Naive B cell (primary cell): Measurements from ENCODE around the gene MLLT6. TPM values are rescaled to one million over a fixed set of nuclear protein-coding genes. Genes with fewer than 3 reads are reported as not detected.

ENCODE experiments used
- ATAC-seq, 2 donors: fragments of 150-1000 bp; cut with Tn5 transposase; 2 replicates each; pipeline ENCODE4 v1.10.0; 2021; ENCODE audit warnings: low read depth in 2 of 2, mild to moderate bottlenecking in 2 of 2, moderate library complexity in 2 of 2
- DNase-seq: peaks from one replicate; pipeline ENCODE4 v3.0.0; 2022
- H3K27ac Mint-ChIP-seq, 6 donors: one replicate each; pipeline ENCODE4 v1.8.0; 2020 to 2022; ENCODE audit warnings: mild to moderate bottlenecking in 6 of 6, mixed read lengths in 6 of 6, moderate library complexity in 5 of 6, inconsistent platforms in 2 of 6
- H3K27me3 Mint-ChIP-seq, 3 donors: one replicate each; pipeline ENCODE4 v1.8.0; 2021 to 2022; ENCODE audit warnings: mixed read lengths in 3 of 3, mild to moderate bottlenecking in 1 of 3
- H3K36me3 Mint-ChIP-seq, 2 donors: one replicate each; pipeline ENCODE4 v1.8.0; 2020 to 2022; ENCODE audit warnings: mixed read lengths in 2 of 2, inconsistent platforms in 1 of 2, mild to moderate bottlenecking in 1 of 2
- H3K4me1 Mint-ChIP-seq, 3 donors: one replicate each; pipeline ENCODE4 v1.8.0; 2020 to 2022; ENCODE audit warnings: mixed read lengths in 3 of 3, inconsistent platforms in 1 of 3, mild to moderate bottlenecking in 1 of 3, moderate library complexity in 1 of 3
- H3K4me3 Mint-ChIP-seq, 8 donors: one replicate each; pipeline ENCODE4 v1.8.0; 2020 to 2022; ENCODE audit warnings: mild to moderate bottlenecking in 8 of 8, mixed read lengths in 8 of 8, moderate library complexity in 8 of 8, inconsistent platforms in 2 of 8
- H3K9me3 Mint-ChIP-seq, 7 donors: one replicate each; pipeline ENCODE4 v1.8.0; 2020 to 2022; ENCODE audit warnings: mixed read lengths in 7 of 7, mild to moderate bottlenecking in 5 of 7, inconsistent platforms in 2 of 7, moderate library complexity in 1 of 7
- polyA plus RNA-seq, 6 donors: library from polyadenylated mRNA; unstranded; fragments of 300-500 nt; fragmentation: Illumina TruSeq; gene quantifications; one replicate each; pipeline ENCODE4 v1.2.3, GENCODE V29; 2021; ENCODE audit warnings: low read depth in 6 of 6

MLLT6 gene
- polyA plus RNA-seq, 6 donors from 2014 or later: 1.7 to 9.0 (median 4.7) TPM

DNA sequence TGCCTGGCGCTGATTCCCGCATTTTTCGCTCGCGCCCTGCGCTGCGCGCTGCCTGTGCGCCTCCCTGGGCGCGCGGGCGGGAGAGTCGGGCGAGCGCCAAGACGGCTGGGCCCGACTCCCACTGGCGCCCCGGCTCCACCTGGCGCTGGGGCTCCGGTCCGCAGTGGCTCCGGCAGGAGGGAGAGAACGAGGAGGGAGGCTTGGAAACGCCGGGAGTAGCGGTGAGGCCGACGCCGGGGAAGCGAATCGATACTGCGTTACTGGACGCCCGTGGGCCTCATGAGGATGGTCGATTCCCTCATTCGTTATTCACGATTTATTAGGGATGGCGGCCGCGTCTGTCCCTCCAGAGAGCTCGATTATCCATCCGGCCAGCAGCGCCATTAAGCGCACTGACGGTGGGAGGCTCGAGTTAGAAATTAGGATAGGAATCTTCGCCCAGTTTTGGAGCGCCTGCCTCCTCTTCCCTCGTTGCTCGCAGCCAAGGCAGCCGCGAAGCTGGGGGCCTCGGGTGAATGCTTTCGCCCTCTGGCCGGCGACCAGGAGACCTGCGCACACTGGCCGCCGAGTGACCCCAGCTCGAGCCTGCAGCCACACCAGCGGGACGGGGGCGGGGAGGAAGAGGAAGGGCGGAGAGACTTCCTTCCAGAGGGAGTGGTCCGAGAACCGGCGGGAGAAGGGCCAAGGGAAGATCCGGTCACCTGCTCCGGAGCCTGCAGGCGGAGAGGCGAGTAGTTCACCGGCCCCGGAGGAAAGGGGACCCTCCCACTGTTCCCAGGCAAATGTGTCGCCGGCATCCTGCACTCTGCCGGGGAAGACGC, 44.4 kb downstream of the MLLT6 start:
- Mint-ChIP-seq H3K4me1 (peaks cover 47 to 63% (median 60%) of the 10 kb centered on the region in 3 donors), H3K27ac (peak overlapping the region in 2 of 6 donors; percentile 61 to 82), H3K36me3 (peaks cover 0 to 15% of the 10 kb centered on the region in 2 donors), H3K4me3 (peak overlapping the region; percentile 58 to 99 (median 88)), H3K27me3 (peaks cover 22 to 46% (median 42%) of the 10 kb centered on the region in 3 donors), H3K9me3 (peaks cover 0 to 4% (median 0%) of the 10 kb centered on the region in 7 donors)
- DNase-seq: no peak
- ATAC-seq: no peak

DNA sequence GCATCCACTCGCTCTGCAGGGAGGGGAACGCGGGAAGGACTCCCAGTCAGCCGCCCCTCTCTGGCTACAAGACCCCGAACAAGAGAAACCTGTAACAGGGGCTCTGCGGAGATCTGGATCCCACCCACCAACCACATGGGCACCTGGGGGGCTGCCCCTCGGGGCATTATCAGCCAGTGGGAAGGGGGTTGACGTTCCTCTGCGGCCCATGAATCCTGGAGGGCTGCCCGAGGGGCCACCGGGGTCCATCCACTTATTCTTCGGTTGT, 44.9 kb downstream of the MLLT6 start:
- peaks cover 22 to 42% (median 41%) of the 10 kb centered on the region in 3 donors for H3K27me3 Mint-ChIP-seq
- H3K4me1 Mint-ChIP-seq: peaks cover 49 to 67% (median 64%) of the 10 kb centered on the region in 3 donors
- peak overlapping the region; percentile 58 to 100 (median 90) for H3K4me3 Mint-ChIP-seq
- peaks cover 0 to 15% of the 10 kb centered on the region in 2 donors for H3K36me3 Mint-ChIP-seq
- ATAC-seq (no peak), DNase-seq (no peak)
- peaks cover 0 to 4% (median 0%) of the 10 kb centered on the region in 7 donors for H3K9me3 Mint-ChIP-seq
- H3K27ac Mint-ChIP-seq: no peak overlapping the region

DNA sequence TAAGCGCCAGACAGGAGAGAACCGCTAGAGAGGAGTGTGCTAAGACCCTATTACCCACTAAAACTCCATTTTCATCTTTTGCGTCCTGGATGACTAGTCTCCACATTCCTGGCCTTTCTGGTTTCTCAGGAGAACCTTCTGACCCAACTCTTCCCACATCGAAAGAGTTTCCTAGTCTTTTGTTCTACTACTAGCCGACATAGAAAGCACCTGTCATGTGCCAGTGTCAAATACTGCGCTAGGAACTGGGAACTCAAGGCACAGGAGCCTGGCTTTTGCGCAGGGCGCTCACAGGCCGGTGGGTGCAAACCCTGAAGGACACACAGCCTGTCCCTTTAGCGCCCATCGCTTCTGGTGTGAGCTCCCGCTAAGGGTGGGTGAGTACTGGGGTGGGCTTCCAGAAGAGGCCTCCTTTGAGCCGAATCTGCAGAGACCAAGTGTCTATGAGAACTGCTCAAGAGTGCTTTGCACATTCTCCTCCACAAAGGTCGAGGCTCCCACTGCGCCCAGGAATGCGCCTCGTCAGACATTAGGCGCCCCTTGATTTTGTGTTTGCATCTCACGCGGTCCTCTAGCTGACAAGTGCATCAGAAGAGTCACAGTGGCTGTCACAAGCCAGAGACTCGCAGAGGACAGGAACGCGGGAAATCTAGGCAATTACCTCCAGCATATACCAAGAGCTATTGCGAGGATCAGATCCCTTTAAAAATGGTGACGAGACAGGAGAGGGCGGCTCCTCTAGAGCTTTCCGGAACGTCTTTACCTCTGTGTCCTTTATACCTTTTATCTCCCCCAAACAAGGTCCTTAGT, 45.4 kb downstream of the MLLT6 start:
- peak overlapping the region; percentile 89 to 100 (median 98) for H3K4me3 Mint-ChIP-seq
- DNase-seq: no peak
- peaks cover 0 to 4% (median 0%) of the 10 kb centered on the region in 7 donors for H3K9me3 Mint-ChIP-seq
- H3K27ac Mint-ChIP-seq: peak overlapping the region in 4 of 6 donors; percentile 76 to 99 (median 96)
- H3K36me3 Mint-ChIP-seq: peaks cover 0 to 15% of the 10 kb centered on the region in 2 donors
- H3K27me3 Mint-ChIP-seq: peaks cover 22 to 42% (median 41%) of the 10 kb centered on the region in 3 donors
- H3K4me1 Mint-ChIP-seq: peaks cover 49 to 67% (median 64%) of the 10 kb centered on the region in 3 donors
- ATAC-seq: no peak

DNA sequence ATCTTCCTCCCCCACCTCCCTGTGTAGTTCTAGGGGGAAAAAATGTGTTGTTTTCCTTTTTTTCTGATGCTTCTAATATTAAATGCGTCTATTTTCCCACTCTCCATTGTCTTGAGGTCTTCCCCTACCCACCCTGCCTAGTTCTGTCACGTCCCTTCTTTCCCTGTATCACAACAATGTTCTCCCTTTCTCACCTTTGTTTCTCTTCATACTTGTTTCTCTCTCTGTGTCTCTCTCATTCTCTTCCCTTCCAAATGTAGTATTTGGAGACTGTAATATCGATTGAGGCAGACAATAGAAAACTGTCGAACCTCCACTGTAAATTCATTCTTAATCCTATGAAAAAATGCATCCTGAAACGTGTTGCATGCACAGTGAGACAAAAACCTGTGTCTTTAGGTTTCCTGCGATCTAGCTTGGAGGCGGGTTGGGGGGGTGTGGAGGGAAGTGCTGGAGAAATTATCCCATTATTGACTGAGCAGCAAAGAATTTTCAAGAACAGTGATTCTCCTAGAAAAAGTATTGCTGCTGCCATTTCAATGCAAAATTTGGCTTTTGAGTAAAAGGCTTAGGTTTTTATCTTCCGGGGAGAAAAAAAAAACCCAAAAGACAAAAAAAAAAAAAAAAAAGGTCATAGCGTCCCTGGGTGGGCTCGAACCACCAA, 46.2 kb downstream of the MLLT6 start:
- peak overlapping the region; percentile 94 to 99 (median 98) for H3K27ac Mint-ChIP-seq
- peaks cover 45 to 68% (median 57%) of the 10 kb centered on the region in 3 donors for H3K4me1 Mint-ChIP-seq
- DNase-seq (no peak), ATAC-seq (no peak)
- peak overlapping the region; percentile 89 to 100 (median 98) for H3K4me3 Mint-ChIP-seq
- peaks cover 21 to 36% (median 35%) of the 10 kb centered on the region in 3 donors for H3K27me3 Mint-ChIP-seq
- peaks cover 4 to 15% of the 10 kb centered on the region in 2 donors for H3K36me3 Mint-ChIP-seq
- H3K9me3 Mint-ChIP-seq: peaks cover 0 to 4% (median 0%) of the 10 kb centered on the region in 7 donors

DNA sequence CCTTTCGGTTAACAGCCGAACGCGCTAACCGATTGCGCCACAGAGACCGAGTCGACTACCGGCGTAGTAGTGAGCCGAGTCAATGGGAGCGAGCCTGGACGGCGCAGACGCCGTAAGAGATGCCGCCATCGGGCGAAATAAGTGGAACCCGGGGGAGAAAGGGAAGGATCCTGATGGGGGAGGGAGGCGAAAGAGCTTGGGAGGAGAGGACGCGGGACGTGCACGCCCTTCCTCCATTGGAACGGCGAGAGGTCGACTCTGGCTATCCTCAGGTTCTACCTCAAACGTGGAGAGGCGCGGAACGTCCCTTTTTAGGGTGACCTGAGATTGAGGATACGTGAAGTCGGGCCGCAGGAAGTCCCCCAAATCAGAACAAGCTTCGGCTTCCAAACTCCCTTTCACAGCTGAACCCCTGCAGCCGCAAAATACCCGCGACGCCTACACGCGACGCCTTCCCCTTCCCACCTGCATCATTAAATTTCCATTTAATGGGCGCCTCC, 46.8 kb downstream of the MLLT6 start:
- Mint-ChIP-seq H3K9me3 (peaks cover 0 to 4% (median 0%) of the 10 kb centered on the region in 7 donors), H3K27me3 (peaks cover 15 to 30% (median 29%) of the 10 kb centered on the region in 3 donors), H3K36me3 (peaks cover 4 to 10% of the 10 kb centered on the region in 2 donors), H3K4me3 (peak overlapping the region; percentile 89 to 100 (median 98)), H3K27ac (peak overlapping the region; percentile 94 to 99 (median 98)), H3K4me1 (peaks cover 39 to 65% (median 52%) of the 10 kb centered on the region in 3 donors)
- DNase-seq (peak; percentile 78), ATAC-seq (peak; percentile 31 to 39)

DNA sequence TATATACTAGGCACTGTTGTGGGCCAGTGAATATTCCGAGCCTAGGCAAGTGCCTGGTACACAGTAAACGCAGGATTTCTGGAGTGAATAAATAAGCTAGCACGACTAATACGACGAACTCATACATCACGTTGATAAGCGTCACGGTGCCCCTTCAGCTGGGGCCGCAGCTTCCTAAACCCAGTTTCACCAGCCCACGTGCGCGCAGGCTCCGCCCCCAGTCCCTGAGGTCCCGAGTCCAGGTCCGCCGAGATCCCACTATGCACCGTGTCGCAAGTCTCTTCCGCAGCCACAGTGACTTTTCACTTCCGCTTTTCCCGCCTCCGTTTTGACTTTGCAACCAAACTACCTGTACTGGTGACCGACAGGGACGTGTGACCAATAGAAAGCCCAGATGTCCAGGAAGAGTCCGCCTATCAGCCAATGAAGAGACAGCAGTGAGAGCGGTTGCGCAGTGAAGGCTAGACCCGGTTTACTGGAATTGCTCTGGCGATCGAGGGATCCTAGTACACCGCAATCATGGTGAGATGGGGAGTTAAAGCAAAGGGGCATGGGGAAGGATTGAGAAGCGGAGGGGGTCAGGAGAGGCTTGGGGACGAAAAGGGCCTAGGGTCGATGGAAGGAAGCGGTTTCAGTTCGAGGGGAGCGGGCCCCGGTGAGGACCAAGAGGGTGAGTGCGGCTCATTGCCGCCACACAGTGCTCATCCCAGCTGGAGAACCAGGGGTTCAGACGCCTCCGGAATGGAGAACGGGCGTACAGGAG, 47.4 kb downstream of the MLLT6 start, which contains the start of gene PSMB3:
PSMB3 (plus strand) TSS at position 434 of the 763 bp plus-strand sequence; CDS start at position 520, 86 bp downstream.
- Mint-ChIP-seq H3K9me3 (peaks cover 0 to 4% (median 0%) of the 10 kb centered on the region in 7 donors), H3K36me3 (peaks cover 4 to 8% of the 10 kb centered on the region in 2 donors), H3K27ac (peak within 1 kb of the TSS; percentile 94 to 99 (median 98)), H3K27me3 (peaks cover 14 to 26% (median 25%) of the 10 kb centered on the region in 3 donors), H3K4me3 (peak within 1 kb of the TSS; percentile 89 to 100 (median 98)), H3K4me1 (peaks cover 37 to 63% (median 49%) of the 10 kb centered on the region in 3 donors)
- ATAC-seq: peak; percentile 82 to 85
- DNase-seq: peak; percentile 97

DNA sequence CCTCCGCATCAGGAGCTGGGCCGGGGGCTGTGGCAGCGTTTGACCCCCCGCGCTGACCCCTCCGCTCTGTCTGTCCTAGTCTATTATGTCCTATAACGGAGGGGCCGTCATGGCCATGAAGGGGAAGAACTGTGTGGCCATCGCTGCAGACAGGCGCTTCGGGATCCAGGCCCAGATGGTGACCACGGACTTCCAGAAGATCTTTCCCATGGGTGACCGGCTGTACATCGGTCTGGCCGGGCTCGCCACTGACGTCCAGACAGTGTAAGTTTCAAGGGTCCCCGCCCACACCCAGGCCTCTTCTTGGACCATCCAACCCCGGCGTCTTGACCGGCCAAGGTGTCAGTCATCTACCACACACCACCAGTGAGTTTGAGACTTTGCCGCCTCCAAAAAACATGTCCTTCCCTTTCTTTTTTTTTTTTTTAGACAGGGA, 48.0 kb downstream of the MLLT6 start:
- Mint-ChIP-seq H3K27ac (peak overlapping the region in 5 of 6 donors; percentile 94 to 99 (median 99)), H3K9me3 (peaks cover 0 to 4% (median 0%) of the 10 kb centered on the region in 7 donors), H3K36me3 (peaks cover 4 to 8% of the 10 kb centered on the region in 2 donors), H3K4me1 (peaks cover 33 to 63% (median 49%) of the 10 kb centered on the region in 3 donors), H3K27me3 (peaks cover 14 to 20% (median 19%) of the 10 kb centered on the region in 3 donors), H3K4me3 (peak overlapping the region; percentile 89 to 100 (median 98))
- no peak for DNase-seq
- no peak for ATAC-seq

DNA sequence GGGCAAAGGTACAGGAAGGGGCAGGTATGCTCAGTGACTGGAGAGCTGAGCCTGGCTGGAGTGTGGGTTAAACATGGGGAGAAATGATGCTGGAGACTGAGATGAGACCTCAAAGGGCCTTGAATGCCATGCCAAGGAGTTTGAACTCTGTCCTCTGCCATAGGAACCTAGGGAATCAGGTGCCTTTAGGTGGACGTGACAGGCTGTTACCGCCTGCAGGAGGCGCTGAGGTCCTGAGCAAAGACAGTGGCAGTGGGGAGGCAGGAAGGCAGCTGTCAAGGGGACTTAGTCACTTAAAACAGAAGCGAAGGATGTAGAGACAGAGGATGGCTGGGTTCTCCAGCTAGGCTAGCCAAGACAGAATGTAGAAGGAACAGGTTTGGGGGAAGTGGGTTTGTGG, 56.5 kb downstream of the MLLT6 start:
- Mint-ChIP-seq H3K27ac (peak overlapping the region in 4 of 6 donors; percentile 47 to 91 (median 66)), H3K4me1 (peaks cover 4 to 14% (median 10%) of the 10 kb centered on the region in 3 donors), H3K9me3 (no peaks in the 10 kb centered on the region), H3K4me3 (no peak overlapping the region), H3K27me3 (no peaks in the 10 kb centered on the region), H3K36me3 (peaks cover 6 to 25% of the 10 kb centered on the region in 2 donors)
- no peak for DNase-seq
- peak in 1 of 2 donors; percentile 34 for ATAC-seq

DNA sequence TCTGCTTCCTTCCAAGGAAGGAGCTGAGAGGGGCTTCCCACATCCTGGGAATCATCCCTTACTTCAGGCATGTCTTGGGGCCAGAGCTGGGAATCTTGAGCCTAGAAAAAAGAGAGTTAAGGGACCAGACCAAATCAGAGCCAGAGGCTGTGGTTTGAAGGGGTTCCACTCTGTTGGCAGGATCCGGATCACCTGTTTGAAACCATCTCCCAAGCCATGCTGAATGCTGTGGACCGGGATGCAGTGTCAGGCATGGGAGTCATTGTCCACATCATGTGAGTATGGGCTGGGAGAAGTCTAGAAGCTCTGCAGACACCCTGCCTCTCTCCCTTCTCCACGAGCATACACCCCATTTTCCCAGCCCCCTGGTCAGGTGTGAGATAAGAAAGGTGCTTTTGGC, 57.2 kb downstream of the MLLT6 start:
- peak overlapping the region in 3 of 6 donors; percentile 44 to 87 (median 76) for H3K27ac Mint-ChIP-seq
- no peak overlapping the region for H3K4me3 Mint-ChIP-seq
- DNase-seq (no peak), ATAC-seq (no peak)
- H3K27me3 Mint-ChIP-seq: no peaks in the 10 kb centered on the region
- peaks cover 7 to 14% (median 10%) of the 10 kb centered on the region in 3 donors for H3K4me1 Mint-ChIP-seq
- H3K36me3 Mint-ChIP-seq: peaks cover 6 to 25% of the 10 kb centered on the region in 2 donors
- no peaks in the 10 kb centered on the region for H3K9me3 Mint-ChIP-seq

DNA sequence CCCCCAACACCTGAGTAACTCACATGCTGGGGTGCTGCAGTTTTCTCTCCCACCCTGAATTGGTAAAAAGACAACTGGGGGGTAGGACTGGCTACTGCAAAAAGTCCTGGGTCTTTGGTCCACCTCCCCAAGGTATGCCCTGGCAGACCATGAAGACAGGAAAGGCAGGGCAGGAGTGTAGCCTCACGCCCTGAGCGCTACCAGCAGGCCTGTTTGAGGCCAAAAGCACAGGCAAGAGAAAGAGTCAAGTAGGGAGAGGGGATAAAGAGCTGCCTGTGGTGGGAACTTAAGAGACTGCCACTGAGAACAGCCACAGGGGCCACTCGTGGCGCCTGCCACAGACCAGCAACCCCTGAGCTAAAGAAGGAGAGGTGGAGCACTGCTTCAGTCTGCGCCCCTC, 61.3 kb downstream of the MLLT6 start:
- no peaks in the 10 kb centered on the region for H3K27me3 Mint-ChIP-seq
- peak overlapping the region in 2 of 6 donors; percentile 72 to 88 for H3K27ac Mint-ChIP-seq
- DNase-seq (no peak), ATAC-seq (no peak)
- no peak overlapping the region for H3K4me3 Mint-ChIP-seq
- peaks cover 6 to 17% (median 10%) of the 10 kb centered on the region in 3 donors for H3K4me1 Mint-ChIP-seq
- peaks cover 8 to 26% of the 10 kb centered on the region in 2 donors for H3K36me3 Mint-ChIP-seq
- no peaks in the 10 kb centered on the region for H3K9me3 Mint-ChIP-seq

DNA sequence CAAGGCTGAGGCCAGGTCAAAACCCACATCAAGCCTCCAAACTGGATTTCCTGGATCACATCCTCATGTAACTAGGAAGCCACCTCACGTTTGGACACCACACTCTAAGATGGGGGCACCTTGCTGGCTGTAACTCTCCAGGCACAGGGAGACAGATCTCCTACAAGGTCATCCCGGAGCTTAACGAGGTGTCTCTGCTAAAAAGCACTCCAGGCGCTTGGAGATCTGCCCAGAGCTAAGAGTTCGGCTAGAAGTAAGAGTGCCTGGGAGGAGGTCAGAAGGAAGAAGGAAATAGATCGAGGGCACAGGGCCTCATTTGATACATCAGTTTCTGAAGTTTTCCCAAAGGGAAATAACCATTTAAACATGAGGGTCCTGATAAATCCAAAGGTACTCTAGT, 63.3 kb downstream of the MLLT6 start:
- no peak for ATAC-seq
- Mint-ChIP-seq H3K9me3 (no peaks in the 10 kb centered on the region), H3K4me1 (peaks cover 4 to 12% (median 6%) of the 10 kb centered on the region in 3 donors), H3K27me3 (no peaks in the 10 kb centered on the region), H3K36me3 (peaks cover 8 to 27% of the 10 kb centered on the region in 2 donors), H3K27ac (no peak overlapping the region), H3K4me3 (no peak overlapping the region)
- no peak for DNase-seq

DNA sequence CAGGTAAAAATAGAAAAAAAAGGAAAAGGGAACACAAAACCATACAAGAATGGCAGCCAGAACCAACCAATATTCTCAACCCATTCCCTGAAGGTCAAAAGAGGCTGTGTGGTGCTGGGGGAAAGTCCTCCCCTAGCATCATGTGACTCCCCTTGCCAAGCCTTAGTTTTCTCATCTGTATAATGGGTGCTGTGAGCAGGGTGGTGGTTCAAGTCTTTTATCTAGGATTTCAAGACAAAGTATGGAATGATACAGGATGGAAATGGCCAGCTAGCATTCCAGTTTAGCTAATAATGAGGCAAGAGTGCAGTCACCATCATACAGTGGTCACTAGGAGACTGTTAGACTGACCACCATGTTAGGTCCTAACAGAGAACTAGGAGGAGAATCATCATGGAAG, 68.2 kb downstream of the MLLT6 start:
- H3K9me3 Mint-ChIP-seq: no peaks in the 10 kb centered on the region
- H3K4me1 Mint-ChIP-seq: peaks cover 2 to 8% (median 5%) of the 10 kb centered on the region in 3 donors
- no peak overlapping the region for H3K4me3 Mint-ChIP-seq
- peaks cover 8 to 28% of the 10 kb centered on the region in 2 donors for H3K36me3 Mint-ChIP-seq
- H3K27me3 Mint-ChIP-seq: no peaks in the 10 kb centered on the region
- DNase-seq: no peak
- no peak for ATAC-seq
- peak overlapping the region in 1 of 6 donors; percentile 48 for H3K27ac Mint-ChIP-seq
